ENCODE data around the gene TMPRSS6. TPM values are rescaled to one million over a fixed set of nuclear protein-coding genes. Genes with fewer than 3 reads are reported as not detected.

The TMPRSS6 gene
- total and polyA plus RNA-seq, 2 of the 8 experiments (the other 6 are each of a cell fraction or from before 2014, with no cell fraction given) = 0.02 TPM; not detected in 1

GRCh38 chr22:37070744-37071143 lies 38.8 kb downstream of the TMPRSS6 start:
- TF ChIP-seq RBBP5 (IDR thresholded peaks at IDR 0.05; ENCODE audit: borderline replicate concordance, low read depth, low read length) (no peak), GTF2F1 (IDR thresholded peaks at IDR 0.05; ENCODE audit: borderline replicate concordance, low read depth, low read length) (no peak), HDAC2 (IDR thresholded peaks at IDR 0.05; ENCODE audit: borderline replicate concordance in 1 of 2, low read depth in 2 of 2, low read length in 2 of 2) (no peak), BRCA1 (IDR thresholded peaks at IDR 0.05; ENCODE audit: low read depth, low read length) (no peak), KDM4A (IDR thresholded peaks at IDR 0.05; ENCODE audit: low read depth, low read length, severe bottlenecking) (no peak), POLR2AphosphoS5 (IDR thresholded peaks at IDR 0.05; ENCODE audit: low read depth, low read length) (no peak), CBX5 (IDR thresholded peaks at IDR 0.05; ENCODE audit: low read depth, low read length) (no peak), EZH2 (IDR thresholded peaks at IDR 0.05; ENCODE audit: low read depth, low read length, severe bottlenecking) (no peak), ZNF274 (IDR thresholded peaks at IDR 0.05; ENCODE audit: borderline replicate concordance, extremely low read depth, low read length) (no peak), CHD2 (IDR thresholded peaks at IDR 0.05; ENCODE audit: low read length) (no peak), MAX (IDR thresholded peaks at IDR 0.05) (no peak), USF2 (IDR thresholded peaks at IDR 0.05; ENCODE audit: low read length) (no peak)
- peaks cover 14 to 66% (median 61%) of the 10 kb centered on the region in 4 experiments for H3K27me3 ChIP-seq (replicated peaks in 1 of 4; ENCODE audit: control insufficient read depth in 3 of 4, extremely low read depth in 1 of 4, insufficient read depth in 3 of 4, low read length in 3 of 4)
- no peaks in the 10 kb centered on the region for H3K36me3 ChIP-seq (ENCODE audit: control insufficient read depth in 2 of 4, insufficient read depth in 4 of 4, low read length in 3 of 4)
- H3K4me2 ChIP-seq (ENCODE audit: insufficient read depth in 1 of 2, low read depth in 2 of 2, low read length in 2 of 2) = no peak overlapping the region
- H3K9ac ChIP-seq (replicated peaks in 1 of 4; ENCODE audit: extremely low read depth in 1 of 4, low read depth in 3 of 4, low read length in 3 of 4) = no peak overlapping the region
- peaks cover 2 to 9% (median 5%) of the 10 kb centered on the region in 4 experiments; a peak in 3 of 7 replicates for H3K4me1 ChIP-seq (replicated peaks in 1 of 4; ENCODE audit: control insufficient read depth in 3 of 4, insufficient read depth in 4 of 4, low read length in 3 of 4)
- no peak overlapping the region for H3K23ac ChIP-seq (ENCODE audit: insufficient read length)
- H3K14ac ChIP-seq (ENCODE audit: insufficient read length) = no peak overlapping the region
- H4K5ac ChIP-seq (ENCODE audit: insufficient read length, low read depth, low read length) = no peak overlapping the region
- CTCF ChIA-PET (ENCODE audit: partially characterized antibody) = interaction anchor here (1.7 kb wide), 1 partner anchor 127 kb away, joined by 5 read pairs; no protein-coding TSS in a partner anchor
- H2AFZ ChIP-seq (ENCODE audit: low read length) = no peak overlapping the region
- no peak overlapping the region for H3K27ac ChIP-seq (ENCODE audit: low read depth, low read length)
- peaks cover 0 to 15% of the 10 kb centered on the region in 2 experiments for H4K20me1 ChIP-seq (replicated peaks in 1 of 2; ENCODE audit: control insufficient read depth in 1 of 2, insufficient read depth in 2 of 2, low read length in 2 of 2)
- no peak overlapping the region for H2AK5ac ChIP-seq (ENCODE audit: low read depth, low read length)
- no peak overlapping the region for H3K4ac ChIP-seq (replicated peaks; ENCODE audit: insufficient read length, low read depth, low read length)
- H3K79me2 ChIP-seq (ENCODE audit: control insufficient read depth in 1 of 2, insufficient read depth in 2 of 2, low read length in 2 of 2) = no peaks in the 10 kb centered on the region
- H2BK12ac ChIP-seq (ENCODE audit: low read depth, low read length) = no peak overlapping the region
- no peak overlapping the region for H2BK20ac ChIP-seq (ENCODE audit: low read length)
- no peak overlapping the region for H4K91ac ChIP-seq (replicated peaks; ENCODE audit: insufficient read length, low read length)
- 83% methylated on average over 9 of the region's 9 CpGs; no CpG with 5 or more reads in 1 of the 2 experiments for WGBS, 2 experiments (ENCODE audit: extremely low coverage in 1 of 2, insufficient coverage in 1 of 2, insufficient read length in 1 of 2, insufficient replicate concordance in 2 of 2, low coverage in 1 of 2, low lambda C conversion rate in 2 of 2, missing lambda C conversion rate in 1 of 2)
- no peak overlapping the region for H3K18ac ChIP-seq (ENCODE audit: extremely low read depth, low read length)
- no peak overlapping the region for H2BK120ac ChIP-seq (replicated peaks; ENCODE audit: low read depth, low read length)
- no peak for DNase-seq (ENCODE audit: low read depth in 1 of 2, low spot score in 2 of 2)
- no peak overlapping the region for H2BK5ac ChIP-seq (ENCODE audit: low read depth, low read length)
- FAIRE-seq = no peak
- no peak overlapping the region for H2BK15ac ChIP-seq (ENCODE audit: low read length)
- no peaks in the 10 kb centered on the region for H3K79me1 ChIP-seq (ENCODE audit: low read depth, low read length)
- no peak overlapping the region for H3K4me3 ChIP-seq (ENCODE audit: extremely low read depth in 1 of 4, insufficient read depth in 2 of 4, low read depth in 3 of 4, low read length in 4 of 4)
- H4K8ac ChIP-seq (ENCODE audit: extremely low read depth, insufficient read depth, low read length) = no peak overlapping the region
- peaks cover 0 to 3% of the 10 kb centered on the region in 2 experiments; a peak in 2 of 4 replicates for H3K9me3 ChIP-seq (ENCODE audit: insufficient read depth in 2 of 2, low read depth in 1 of 2, low read length in 1 of 2)
- POLR2A ChIA-PET (ENCODE audit: partially characterized antibody) = interaction anchor here (0.8 to 1.8 kb wide), 3 partner anchors 9 to 16 kb away, joined by 3 to 4 read pairs (median 3); no protein-coding TSS in a partner anchor
- H3K23me2 ChIP-seq (ENCODE audit: low read depth, low read length) = peaks cover 19% of the 10 kb centered on the region; the same call in 1 of the 2 replicates
- H3K56ac ChIP-seq (replicated peaks; ENCODE audit: insufficient read length, low read depth, low read length) = no peak overlapping the region
